Left lobe of liver (tissue), 2 donors: ENCODE data around the gene CD81. TPM values are rescaled to one million over a fixed set of nuclear protein-coding genes. Genes with fewer than 3 reads are reported as not detected.

Source experiments
- ATAC-seq: fragments of 200-7000 bp; cut with Tn5 transposase; one replicate; pipeline ENCODE4 v1.9.1; 2020; ENCODE audit warnings: mild to moderate bottlenecking, moderate library complexity
- DNase-seq: peaks from one replicate; pipeline ENCODE4 v3.0.0-alpha.2; 2020; ENCODE audit warnings: low spot score
- total RNA-seq: library from RNA; stranded (reverse); gene quantifications from one replicate; pipeline ENCODE4 v1.2.1, GENCODE V29; 2021
- donor health status: DM: no; HTN: no; CAD: no; lungs with moderate emphysema.
- donor health status: DM: no; HTN: yes; CAD: no.

Gene CD81
- total RNA-seq, 1 donor from 2014 or later: 564 TPM

GRCh38 chr11:2388431-2389376, 11.6 kb downstream of the CD81 start:
- DNase-seq (no peak), ATAC-seq (no peak)

GRCh38 chr11:2389377-2390026, 12.4 kb downstream of the CD81 start:
- ATAC-seq: no peak
- no peak for DNase-seq

- peak; percentile 72 for DNase-seq
- ATAC-seq: peak; percentile 60
Measured at GRCh38 chr11:2390091-2390724, 13.1 kb downstream of the CD81 start.

- no peak for ATAC-seq
- no peak for DNase-seq
Measured at GRCh38 chr11:2390725-2391151, 13.6 kb downstream of the CD81 start.

- DNase-seq (no peak), ATAC-seq (no peak)
Measured at GRCh38 chr11:2391181-2391975, 14.3 kb downstream of the CD81 start.

- DNase-seq: no peak
Measured at GRCh38 chr11:2392241-2392959, 15.3 kb downstream of the CD81 start.

GRCh38 chr11:2393111-2393868, 16.2 kb downstream of the CD81 start:
- no peak for ATAC-seq
- DNase-seq: no peak

More at GRCh38 chr11:2392241-2392959, 15.3 kb downstream of the CD81 start:
- ATAC-seq: no peak

GRCh38 chr11:2393941-2394817, 17.1 kb downstream of the CD81 start:
- ATAC-seq (no peak), DNase-seq (no peak)

- ATAC-seq: no peak
- no peak for DNase-seq
Measured at GRCh38 chr11:2394818-2395105, 17.7 kb downstream of the CD81 start.

GRCh38 chr11:2395211-2395730, 18.2 kb downstream of the CD81 start:
- DNase-seq: no peak
- no peak for ATAC-seq

GRCh38 chr11:2395856-2396255, 18.7 kb downstream of the CD81 start:
- ATAC-seq (no peak), DNase-seq (no peak)

GRCh38 chr11:2396471-2396870, 19.4 kb downstream of the CD81 start:
- ATAC-seq (no peak), DNase-seq (no peak)

GRCh38 chr11:2397005-2397404, 19.9 kb downstream of the CD81 start:
- ATAC-seq: no peak
- DNase-seq: no peak

- ATAC-seq (no peak), DNase-seq (no peak)
Measured at GRCh38 chr11:2398664-2399355, 21.7 kb downstream of the CD81 start.

GRCh38 chr11:2399488-2400068, 22.5 kb downstream of the CD81 start:
- DNase-seq (no peak), ATAC-seq (peak; percentile 19)

GRCh38 chr11:2400069-2400761, 23.1 kb downstream of the CD81 start, which contains the start of gene TSSC4:
TSS of gene TSSC4 (plus strand) at chr11:2400750. CDS start at chr11:2402634, 1,884 bp downstream.
- DNase-seq: peak; percentile 100
- peak; percentile 86 for ATAC-seq
